Measurements from ENCODE around the gene JUNB. TPM values are rescaled to one million over a fixed set of nuclear protein-coding genes. Genes with fewer than 3 reads are reported as not detected.
"Not testable (repeated sequence)": the region's sequence is repeated elsewhere in the genome, so short reads cannot be mapped to it uniquely, and the experiment has no call there.

Gene JUNB
- total RNA-seq, 1 donor: 88.1 TPM

DNA sequence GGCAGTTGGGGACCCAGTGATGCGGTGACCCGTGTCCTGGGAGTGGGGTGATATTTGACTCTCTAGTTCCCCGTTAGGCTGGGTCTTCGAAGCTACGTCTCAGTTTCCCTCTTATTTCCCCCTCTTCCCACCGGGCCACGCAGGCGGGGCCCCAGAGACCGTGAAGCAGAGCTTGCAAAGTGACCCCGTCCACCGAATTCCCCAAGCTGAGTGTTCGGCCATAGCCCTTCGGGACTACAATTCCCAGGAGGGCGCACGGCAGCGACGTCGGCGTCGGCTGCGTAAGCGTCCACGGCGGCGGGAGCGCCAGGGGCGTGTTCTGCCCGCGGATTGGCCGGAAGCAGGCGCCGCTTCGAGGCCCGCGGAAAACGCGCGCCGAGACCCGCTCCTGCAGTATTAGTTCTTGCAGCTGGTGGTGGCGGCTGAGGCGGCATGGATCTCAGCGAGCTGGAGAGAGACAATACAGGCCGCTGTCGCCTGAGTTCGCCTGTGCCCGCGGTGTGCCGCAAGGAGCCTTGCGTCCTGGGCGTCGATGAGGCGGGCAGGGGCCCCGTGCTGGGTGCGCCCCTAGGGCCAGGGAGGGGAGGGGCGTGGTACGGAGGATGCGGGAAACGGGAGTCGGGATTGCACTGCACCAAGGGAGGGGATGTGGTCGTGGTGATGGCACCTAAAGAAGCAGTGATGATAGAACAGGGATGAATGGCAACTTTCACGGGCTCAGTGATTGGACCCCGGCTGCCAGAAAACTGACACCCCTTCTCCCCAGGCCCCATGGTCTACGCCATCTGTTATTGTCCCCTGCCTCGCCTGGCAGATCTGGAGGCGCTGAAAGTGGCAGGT lies 15.2 kb downstream of the JUNB start, which contains the start of gene RNASEH2A:
Gene RNASEH2A (plus strand): TSS at position 343 of the 840 bp plus-strand sequence. CDS start 90 bp downstream, at position 433.
- TF ChIP-seq, protein P1, sequence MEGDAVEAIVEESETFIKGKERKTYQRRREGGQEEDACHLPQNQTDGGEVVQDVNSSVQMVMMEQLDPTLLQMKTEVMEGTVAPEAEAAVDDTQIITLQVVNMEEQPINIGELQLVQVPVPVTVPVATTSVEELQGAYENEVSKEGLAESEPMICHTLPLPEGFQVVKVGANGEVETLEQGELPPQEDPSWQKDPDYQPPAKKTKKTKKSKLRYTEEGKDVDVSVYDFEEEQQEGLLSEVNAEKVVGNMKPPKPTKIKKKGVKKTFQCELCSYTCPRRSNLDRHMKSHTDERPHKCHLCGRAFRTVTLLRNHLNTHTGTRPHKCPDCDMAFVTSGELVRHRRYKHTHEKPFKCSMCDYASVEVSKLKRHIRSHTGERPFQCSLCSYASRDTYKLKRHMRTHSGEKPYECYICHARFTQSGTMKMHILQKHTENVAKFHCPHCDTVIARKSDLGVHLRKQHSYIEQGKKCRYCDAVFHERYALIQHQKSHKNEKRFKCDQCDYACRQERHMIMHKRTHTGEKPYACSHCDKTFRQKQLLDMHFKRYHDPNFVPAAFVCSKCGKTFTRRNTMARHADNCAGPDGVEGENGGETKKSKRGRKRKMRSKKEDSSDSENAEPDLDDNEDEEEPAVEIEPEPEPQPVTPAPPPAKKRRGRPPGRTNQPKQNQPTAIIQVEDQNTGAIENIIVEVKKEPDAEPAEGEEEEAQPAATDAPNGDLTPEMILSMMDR (IDR thresholded peaks at IDR 0.05; ENCODE audit: insufficient read depth, low read depth, low read length): peak; percentile 3
- peak; percentile 89 for DNase-seq (ENCODE audit: low read depth)

DNA sequence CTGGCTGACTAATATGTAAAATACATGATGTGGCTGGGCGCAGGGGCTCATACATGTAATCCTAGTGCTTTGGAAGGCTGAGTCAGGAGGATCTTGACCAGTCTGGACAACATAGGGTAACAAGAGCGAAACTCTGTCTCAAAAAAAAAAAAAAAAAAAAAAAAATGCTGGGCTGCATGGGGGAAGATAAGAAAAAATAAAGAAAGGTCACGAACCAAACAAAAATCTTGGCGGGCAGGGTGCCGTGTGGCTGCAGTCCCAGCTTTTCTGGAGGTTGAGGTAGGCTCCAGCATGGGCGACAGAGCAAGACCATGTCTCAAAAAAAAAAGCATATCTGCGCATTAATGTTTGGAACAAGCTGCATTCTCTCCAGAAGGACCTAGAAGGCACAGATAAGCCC lies 23.8 kb downstream of the JUNB start:
- TF ChIP-seq, protein P1 (IDR thresholded peaks at IDR 0.05; ENCODE audit: insufficient read depth, low read depth, low read length): no peak
- DNase-seq (ENCODE audit: low read depth): no peak

More for the DNA sequence above, 15.2 kb downstream of the JUNB start, which contains the start of gene RNASEH2A:
- peak within 1 kb of the TSS; percentile 82 for H3K4me3 ChIP-seq (ENCODE audit: low read depth, low read length)

DNA sequence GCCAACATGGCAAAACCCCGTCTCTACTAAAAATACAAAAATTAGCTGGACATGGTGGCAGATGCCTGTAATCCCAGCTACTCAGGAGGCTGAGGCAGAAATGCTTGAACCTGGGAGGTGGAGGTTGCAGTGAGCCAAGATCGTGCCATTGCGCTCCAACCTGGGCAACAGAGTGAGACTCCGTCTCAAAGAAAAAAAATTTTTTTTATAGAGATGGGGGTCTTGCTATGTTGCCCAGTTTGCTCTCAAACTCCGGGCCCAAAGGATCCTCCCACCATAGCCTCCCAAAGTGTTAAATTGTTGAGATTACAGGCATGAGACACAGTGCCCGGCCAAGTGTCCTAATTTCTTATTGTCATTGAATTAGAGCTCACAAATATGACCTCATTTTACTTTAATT lies 25.9 kb downstream of the JUNB start:
- not testable (repeated sequence) for DNase-seq (ENCODE audit: low read depth); H3K4me3 ChIP-seq (ENCODE audit: low read depth, low read length)

More for the DNA sequence above, 23.8 kb downstream of the JUNB start:
- H3K4me3 ChIP-seq (ENCODE audit: low read depth, low read length): no peak overlapping the region

DNA sequence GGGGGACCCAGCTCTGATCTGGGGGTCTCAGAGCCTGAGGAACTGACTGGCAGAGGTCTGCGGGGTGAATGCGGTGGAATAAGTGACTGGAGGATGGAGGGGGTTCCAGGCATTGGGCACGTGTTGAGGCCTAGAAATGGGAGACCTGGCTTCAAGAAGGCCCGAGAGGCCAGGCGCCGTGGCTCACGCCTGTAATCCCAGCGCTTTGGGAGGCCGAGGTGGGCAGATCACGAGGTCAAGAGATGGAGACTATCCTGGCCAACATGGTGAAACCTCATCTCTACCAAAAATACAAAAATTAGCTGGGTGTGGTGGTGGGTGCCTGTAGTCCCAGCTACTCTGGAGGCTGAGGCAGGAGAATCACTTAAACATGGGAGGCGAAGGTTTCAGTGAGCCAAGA lies 26.5 kb downstream of the JUNB start:
- H3K4me3 ChIP-seq (ENCODE audit: low read depth, low read length); DNase-seq (ENCODE audit: low read depth): not testable (repeated sequence)

DNA sequence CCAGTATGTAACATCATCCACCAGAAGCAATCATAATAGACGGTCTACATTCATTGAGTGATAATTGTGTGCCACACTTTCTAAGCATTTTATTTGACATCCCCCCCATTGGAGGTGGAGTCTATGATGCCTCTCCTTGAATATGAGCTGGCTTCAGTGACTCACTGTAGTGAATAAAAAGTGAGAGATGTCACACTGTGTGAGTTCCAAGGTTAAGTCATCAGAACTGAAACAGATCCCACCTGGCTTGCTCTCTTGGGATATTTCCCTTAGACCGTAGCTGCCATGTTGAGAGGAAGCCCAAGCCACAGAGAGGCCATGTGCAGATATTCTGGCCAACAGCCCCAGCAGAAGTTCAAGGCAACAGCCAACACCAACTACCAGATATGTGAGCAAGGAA lies 30.5 kb downstream of the JUNB start:
- TF ChIP-seq, protein P1 (IDR thresholded peaks at IDR 0.05; ENCODE audit: insufficient read depth, low read depth, low read length): no peak
- H3K4me3 ChIP-seq (ENCODE audit: low read depth, low read length): no peak overlapping the region
- DNase-seq (ENCODE audit: low read depth): no peak

DNA sequence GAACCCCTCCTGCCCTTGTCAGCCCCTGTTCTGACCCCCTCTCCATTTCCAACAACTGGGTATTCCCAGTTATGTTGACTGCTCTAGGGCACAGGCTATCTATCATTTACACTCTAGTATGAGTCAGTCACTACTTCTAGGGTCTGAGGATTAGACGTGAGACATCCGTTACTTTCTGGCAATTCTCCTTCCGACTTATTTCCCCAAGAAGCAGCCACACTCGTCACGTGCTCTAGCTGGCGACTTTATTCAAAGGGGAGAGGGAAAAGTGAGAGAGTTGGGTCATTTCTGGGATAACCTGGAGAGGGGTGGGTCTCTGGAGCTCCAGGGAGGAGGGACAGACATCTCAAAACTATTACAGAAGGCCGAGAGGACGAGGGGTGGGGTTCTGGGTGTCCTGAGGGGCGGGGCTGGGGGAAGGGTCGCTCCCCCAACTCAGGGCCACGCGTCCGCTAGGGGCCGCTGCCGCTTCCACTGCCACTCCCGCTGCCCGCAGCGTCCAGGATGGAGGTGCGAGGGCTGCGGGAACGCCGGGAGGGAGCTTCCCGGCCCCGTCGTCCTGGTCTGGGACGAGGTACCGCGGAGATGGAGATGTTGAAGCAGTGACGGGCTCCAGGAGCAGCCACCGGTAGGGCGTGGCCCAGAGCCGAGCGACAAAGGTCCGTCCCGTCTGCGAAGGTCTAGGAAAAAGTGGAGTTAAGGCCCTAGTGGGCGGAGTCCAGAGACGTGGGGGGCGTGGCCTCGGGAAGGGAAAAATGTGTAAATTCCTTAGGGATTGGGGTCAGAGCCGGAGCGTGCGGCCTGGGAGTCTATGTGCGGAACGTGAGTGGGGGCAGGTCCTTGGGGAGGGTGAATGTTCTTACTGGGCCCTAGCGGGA lies 34.2 kb downstream of the JUNB start:
- DNase-seq (ENCODE audit: low read depth): peak; percentile 33
- TF ChIP-seq, protein P1 (IDR thresholded peaks at IDR 0.05; ENCODE audit: insufficient read depth, low read depth, low read length): peak; percentile 52
- H3K4me3 ChIP-seq (ENCODE audit: low read depth, low read length): peak overlapping the region; percentile 18

DNA sequence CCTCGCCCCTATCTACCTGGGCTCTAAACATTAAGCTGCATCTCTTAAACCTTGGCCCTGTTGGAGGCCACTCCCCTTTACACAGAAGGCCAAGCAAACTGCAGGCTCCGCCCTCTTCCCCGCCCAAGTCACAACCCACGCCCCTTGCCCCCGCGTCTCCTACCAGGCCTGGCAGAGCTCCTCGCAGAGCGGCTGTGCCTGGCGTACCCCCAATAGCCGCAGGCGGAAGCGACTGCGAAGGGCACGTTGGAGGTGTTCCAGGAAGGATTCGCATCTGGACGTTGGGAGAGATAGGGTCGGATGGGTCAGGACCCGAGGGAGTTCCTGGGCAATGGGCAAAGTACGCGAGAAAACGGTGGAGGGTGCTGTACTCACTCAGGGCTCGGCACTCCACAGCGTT lies 37.2 kb downstream of the JUNB start:
- peak; percentile 13 for DNase-seq (ENCODE audit: low read depth)

More for the DNA sequence above, 37.2 kb downstream of the JUNB start:
- TF ChIP-seq, protein P1 (IDR thresholded peaks at IDR 0.05; ENCODE audit: insufficient read depth, low read depth, low read length): no peak
- no peak overlapping the region for H3K4me3 ChIP-seq (ENCODE audit: low read depth, low read length)

All from fibroblast of villous mesenchyme (primary cell).